ENCODE results near the gene TMEM132E.

- no peak for TF ChIP-seq CTCF (IDR thresholded peaks at IDR 0.05; ENCODE audit: insufficient read depth, low read length)
- TF ChIP-seq POLR2AphosphoS5 (IDR thresholded peaks at IDR 0.05; ENCODE audit: low read depth), result no peak
- TF ChIP-seq SPI1 (IDR thresholded peaks at IDR 0.05; ENCODE audit: borderline replicate concordance, low read depth), result no peak
- TF ChIP-seq REST (IDR thresholded peaks at IDR 0.05; ENCODE audit: insufficient replicate concordance, low read depth), result no peak
- no peak for TF ChIP-seq GABPA (IDR thresholded peaks at IDR 0.05; ENCODE audit: low read depth)
These were observed 18.9 kb downstream of the TMEM132E start for GRCh38 chr17:34598161-34598776.

Measured in HL-60 (cell line).